Heart left ventricle (tissue), 16 donors: Measurements from ENCODE around the gene NDST1. TPM values are rescaled to one million over a fixed set of nuclear protein-coding genes. Genes with fewer than 3 reads are reported as not detected.
A peak's percentile ranks its signal among the peaks of the same experiment; 100 is the strongest.

Source experiments
- ATAC-seq, 4 donors: fragments of 200-7000 bp; cut with Tn5 transposase; one replicate each; pipeline ENCODE4 v1.9.1; 2020 to 2022; ENCODE audit warnings: moderate library complexity in 4 of 4, mild to moderate bottlenecking in 3 of 4, moderate number of reproducible peaks in 1 of 4
- DNase-seq, 5 donors: peaks; one replicate each; pipeline ENCODE4 v3.0.0-alpha.2; 2020
- H3K27ac ChIP-seq, 12 donors: fragments of 200-600 bp; sonication (generic) in 4 of 12; one replicate each; pipeline versions ENCODE4 v1.5.0 to v1.8.0; 2016 to 2022; ENCODE audit warnings: mild to moderate bottlenecking in 2 of 12
- H3K27me3 ChIP-seq, 9 donors: fragments of 200-600 bp; sonication (generic) in 2 of 9; one replicate each; pipeline versions ENCODE4 v1.5.1 to v1.8.0; 2016 to 2022; ENCODE audit warnings: mild to moderate bottlenecking in 3 of 9
- H3K36me3 ChIP-seq, 9 donors: fragments of 200-600 bp; sonication (generic) in 2 of 9; one replicate each; pipeline versions ENCODE4 v1.5.0 to v1.8.0; 2018 to 2022; ENCODE audit warnings: mild to moderate bottlenecking in 2 of 9
- H3K4me1 ChIP-seq, 12 donors: fragments of 200-600 bp; sonication (generic) in 4 of 12; one replicate each; pipeline versions ENCODE4 v1.5.0 to v1.8.0; 2016 to 2022; ENCODE audit warnings: mild to moderate bottlenecking in 3 of 12
- H3K4me3 ChIP-seq, 12 donors: fragments of 200-600 bp; sonication (generic) in 4 of 12; one replicate each; pipeline versions ENCODE4 v1.5.0 to v1.8.0; 2017 to 2022; ENCODE audit warnings: mild to moderate bottlenecking in 9 of 12, moderate library complexity in 4 of 12
- H3K9me3 ChIP-seq, 12 donors: fragments of 200-600 bp; sonication (generic) in 4 of 12; one replicate each; pipeline versions ENCODE4 v1.5.0 to v1.8.0; 2016 to 2022; ENCODE audit warnings: mild to moderate bottlenecking in 1 of 12
- CTCF ChIP-seq, 12 donors: fragments of 200-600 bp; sonication (generic) in 4 of 12; IDR thresholded peaks; one replicate each; pipeline versions ENCODE4 v1.5.0 to v1.8.0; 2018 to 2022; ENCODE audit warnings: antibody characterized with exemption in 12 of 12, mild to moderate bottlenecking in 5 of 12
- POLR2A ChIP-seq, 2 donors: fragments of 450-650 bp; IDR thresholded peaks; one replicate each; pipeline ENCODE4 v1.6.1; 2017; ENCODE audit warnings: antibody characterized with exemption in 2 of 2, mild to moderate bottlenecking in 2 of 2, moderate library complexity in 2 of 2
- WGBS, 4 donors: extraction: QIAGEN DNeasy Blood & Tissue Kit in 2 of 4; methylation state at CpG; one replicate each; pipeline versions ENCODE4 v1.1.5 to v1.1.7; 2013 to 2018; 5-methylcytosine and 5-hydroxymethylcytosine counted together
- intact Hi-C, 10 donors: fragments of 100-400 bp; cut with DNase I; formaldehyde crosslinking; loops; one replicate each; pipeline versions ENCODE4 v1.11.1 to v1.14.2; 2022
- polyA plus RNA-seq, 2 donors: library from polyadenylated mRNA; stranded (reverse); fragments of 200-250 nt; gene quantifications; one replicate each; pipeline ENCODE4 v1.2.3, GENCODE V29; 2013
- total RNA-seq, 9 donors: library from RNA; depleted of rRNA in 2 of 9; stranded (reverse); fragments of >200 nt in 2 of 9; fragmentation: NEBNext Ultra II Directional in 3 of 9; extraction: Animal tissue kit (Norgen Biotek cat#: 25700) in 3 of 9; gene quantifications; one replicate each; pipeline versions ENCODE4 v1.1.0 to v1.2.4, GENCODE V29; 2016 to 2023
- donor health status: ischemic (EF 13 %, LVEDD 7.1; RV severe dilation, severe dysfunction).
- donor health status: healthy with polysubstance abuse.
- donor health status: DM: no; HTN: yes; CAD: no.
- donor health status: DM: no; HTN: no; CAD: no.
- donor health status: ischemic (EF 25% LVEDD 6.9; RV normal size, moderate dysfunction).
- donor health status: ischemic (EF 25% LVEDD 5.7; RV mildly dilated, moderate dysfunction).
- donor health status: healthy.
- donor health status: DM: yes; HTN: yes; CAD: no.
- donor health status: ischemic (EF 35%, LVEDD 5.7; RV mildly dilated, moderate dysfunction).
- donor health status: nonischemic (EF 11% LVEDD 7.7; RV severe dilation, severe dysfunction).
- donor health status: DM: yes; HTN: yes; CAD: no.
- donor health status: PGD.
- donor health status: ischemic (EF 29% LVEDD 5.4; RV normal size, mild dysfunction).
- donor health status: nonischemic (EF 23%, LVEDD 6.1; RV moderate dilation, normal function).

Gene NDST1
- total and polyA plus RNA-seq, 11 donors = 32.1 to 156 (median 68.5) TPM

GRCh38 chr5:150559088-150559487 is 51.2 kb downstream of the NDST1 start:
- no peak for DNase-seq

GRCh38 chr5:150559701-150560100 is 51.8 kb downstream of the NDST1 start:
- peaks cover 0 to 29% (median 26%) of the 10 kb centered on the region in 9 donors for H3K36me3 ChIP-seq
- 58 to 72% (median 66%) methylated on average over 4 of the region's 4 CpGs for WGBS, 4 donors
- ATAC-seq = no peak
- TF ChIP-seq POLR2A (IDR thresholded peaks at IDR 0.05) = no peak
- no peak for TF ChIP-seq CTCF (IDR thresholded peaks at IDR 0.05)
- H3K4me1 ChIP-seq = peaks cover 0 to 20% (median 4%) of the 10 kb centered on the region in 12 donors
- H3K4me3 ChIP-seq = no peak overlapping the region
- H3K9me3 ChIP-seq = peaks cover 0 to 5% (median 0%) of the 10 kb centered on the region in 12 donors
- intact Hi-C loops = loop anchor here (2.0 to 5.0 kb wide), 9 partner anchors 97 to 289 kb away; partner anchors contain the start of genes IRGM (in 9 of the 10) and RBM22 (in 6 of the 10)
- no peak for DNase-seq
- H3K27me3 ChIP-seq = no peaks in the 10 kb centered on the region
- H3K27ac ChIP-seq = no peak overlapping the region

More at GRCh38 chr5:150559088-150559487, 51.2 kb downstream of the NDST1 start:
- no peak overlapping the region for H3K4me3 ChIP-seq
- no peak for ATAC-seq
- intact Hi-C loops = loop anchor here in 2 of 10 donors (2.0 to 5.0 kb wide), 2 partner anchors 142 to 143 kb away; partner anchors contain the start of gene RBM22 (in 2 of the 2)
- WGBS, 4 donors = 82 to 90% (median 85%) methylated on average over 2 of the region's 2 CpGs
- peaks cover 0 to 35% (median 31%) of the 10 kb centered on the region in 9 donors for H3K36me3 ChIP-seq
- H3K27me3 ChIP-seq = no peaks in the 10 kb centered on the region
- no peak overlapping the region for H3K27ac ChIP-seq
- TF ChIP-seq CTCF (IDR thresholded peaks at IDR 0.05) (no peak), POLR2A (IDR thresholded peaks at IDR 0.05) (no peak)
- peaks cover 0 to 5% (median 0%) of the 10 kb centered on the region in 12 donors for H3K9me3 ChIP-seq
- peaks cover 0 to 20% (median 4%) of the 10 kb centered on the region in 12 donors for H3K4me1 ChIP-seq

GRCh38 chr5:150560401-150561191 is 52.7 kb downstream of the NDST1 start:
- peaks cover 0 to 5% (median 0%) of the 10 kb centered on the region in 12 donors for H3K9me3 ChIP-seq
- peaks cover 0 to 20% (median 17%) of the 10 kb centered on the region in 9 donors for H3K36me3 ChIP-seq
- ATAC-seq (peak; percentile 74 to 90 (median 86)), DNase-seq (peak in 4 of 5 donors; percentile 81 to 86 (median 84))
- TF ChIP-seq POLR2A (IDR thresholded peaks at IDR 0.05) (no peak), CTCF (IDR thresholded peaks at IDR 0.05) (peak; percentile 83 to 98 (median 96))
- no peak overlapping the region for H3K27ac ChIP-seq
- intact Hi-C loops = loop anchor here (1.0 to 5.0 kb wide), 10 partner anchors 96 to 288 kb away; partner anchors contain the start of genes IRGM (in 9 of the 10) and RBM22 (in 4 of the 10)
- H3K4me1 ChIP-seq = peaks cover 0 to 20% (median 4%) of the 10 kb centered on the region in 12 donors
- no peak overlapping the region for H3K4me3 ChIP-seq
- no peaks in the 10 kb centered on the region for H3K27me3 ChIP-seq
- 15 to 21% (median 16%) methylated on average over 11 of the region's 11 CpGs for WGBS, 4 donors

GRCh38 chr5:150561192-150561512 is 53.2 kb downstream of the NDST1 start:
- WGBS, 4 donors = 47 to 60% (median 55%) methylated on average over 2 of the region's 2 CpGs
- Histone ChIP-seq H3K4me3 (no peak overlapping the region), H3K27me3 (no peaks in the 10 kb centered on the region), H3K9me3 (peaks cover 0 to 5% (median 0%) of the 10 kb centered on the region in 12 donors), H3K4me1 (peaks cover 0 to 20% (median 4%) of the 10 kb centered on the region in 12 donors), H3K36me3 (peaks cover 0 to 14% (median 11%) of the 10 kb centered on the region in 9 donors), H3K27ac (no peak overlapping the region)
- TF ChIP-seq POLR2A (IDR thresholded peaks at IDR 0.05) (no peak), CTCF (IDR thresholded peaks at IDR 0.05) (peak in 2 of 12 donors; percentile 3 to 9)
- intact Hi-C loops = loop anchor here (1.0 to 5.0 kb wide), 10 partner anchors 95 to 288 kb away; partner anchors contain the start of genes IRGM (in 9 of the 10) and RBM22 (in 4 of the 10)
- ATAC-seq (no peak), DNase-seq (no peak)
